SK-N-SH (cell line): ENCODE data around the gene BAIAP2.

Experiments used
- CTCF ChIP-seq: fragments of 200-600 bp; sonication (generic); IDR thresholded peaks from 2 replicates; pipeline ENCODE4 v1.6.1; 2017; ENCODE audit warnings: antibody characterized with exemption, mild to moderate bottlenecking, moderate library complexity
- EZH2phosphoT487 ChIP-seq: fragments of 200-600 bp; sonication (generic); IDR thresholded peaks from 2 replicates; pipeline ENCODE4 v1.6.1; 2017; ENCODE audit warnings: low read depth, mixed run types, mild to moderate bottlenecking, antibody characterized with exemption, moderate library complexity, borderline replicate concordance
- JUND ChIP-seq: IDR thresholded peaks from 2 replicates; pipeline ENCODE4 v1.4.0; 2012
- MAX ChIP-seq: IDR thresholded peaks from 2 replicates; pipeline ENCODE4 v1.4.0; 2012; ENCODE audit warnings: low read depth
- RCOR1 ChIP-seq: fragments of 150-350 bp; IDR thresholded peaks from 2 replicates; pipeline ENCODE4 v1.6.1; 2017; ENCODE audit warnings: antibody characterized with exemption, low read length
- REST ChIP-seq: IDR thresholded peaks from 2 replicates; pipeline ENCODE4 v1.6.1; 2012; ENCODE audit warnings: mild to moderate bottlenecking, low read depth, low read length, moderate library complexity
- TAF1 ChIP-seq: IDR thresholded peaks from 2 replicates; pipeline ENCODE4 v1.6.1; 2012; ENCODE audit warnings: low read depth, mild to moderate bottlenecking, low read length, moderate library complexity, borderline replicate concordance
- YY1 ChIP-seq: IDR thresholded peaks from 2 replicates; pipeline ENCODE4 v1.4.0; 2012; ENCODE audit warnings: low read depth, mild to moderate bottlenecking

- TF ChIP-seq CTCF (no peak), MAX (no peak), TAF1 (no peak), RCOR1 (no peak), YY1 (no peak), JUND (no peak), EZH2phosphoT487 (no peak), REST (no peak)
Measured at GRCh38 chr17:80998118-80998747, 36.7 kb upstream of the BAIAP2 start.
